ENCODE results near the gene ZBTB3. TPM values are rescaled to one million over a fixed set of nuclear protein-coding genes. Genes with fewer than 3 reads are reported as not detected.
A peak's percentile ranks its signal among the peaks of the same experiment; 100 is the strongest.

Gene ZBTB3
- total and polyA plus RNA-seq, 4 donors, result 1.5 to 6.4 (median 4.2) TPM

- Histone ChIP-seq H3K27me3 (ENCODE audit: control insufficient read depth in 4 of 4, insufficient read depth in 4 of 4, low read length in 3 of 4) (no peaks in the 10 kb centered on the region), H3K27ac (ENCODE audit: low read depth in 1 of 2, low read length in 2 of 2) (peak within 1 kb of the TSS; percentile 80 to 91), H3K9me3 (ENCODE audit: control insufficient read depth in 4 of 4, low read length in 3 of 4) (no peaks in the 10 kb centered on the region), H3K9ac (ENCODE audit: low read depth in 1 of 2, low read length in 2 of 2) (peak within 1 kb of the TSS; percentile 69 to 77), H3K4me3 (ENCODE audit: low read depth in 1 of 3, low read length in 3 of 3) (peak within 1 kb of the TSS; percentile 85 to 92 (median 89)), H3K4me1 (ENCODE audit: control insufficient read depth in 4 of 4, insufficient read depth in 4 of 4, low read length in 3 of 4) (peaks cover 2 to 46% (median 37%) of the 10 kb centered on the region in 4 donors), H3K36me3 (ENCODE audit: control insufficient read depth in 4 of 4, insufficient read depth in 3 of 4, low read depth in 1 of 4, low read length in 3 of 4) (peaks cover 0 to 14% (median 6%) of the 10 kb centered on the region in 4 donors)
- under 1% methylated on average over 88 of the region's 88 CpGs for WGBS
- DNase-seq (ENCODE audit: low spot score), result peak; percentile 98
- TF ChIP-seq HNF4G (IDR thresholded peaks at IDR 0.05), result no peak
- peak in 1 of 2 donors; percentile 8 for TF ChIP-seq HNF4A (conservative IDR thresholded peaks at IDR 0.05)
- TF ChIP-seq JUND (IDR thresholded peaks at IDR 0.05), result no peak
- no peak for TF ChIP-seq EGR1 (IDR thresholded peaks at IDR 0.05; ENCODE audit: low read depth in 2 of 2)
- peak; percentile 56 for TF ChIP-seq FOXA2 (IDR thresholded peaks at IDR 0.05)
- TF ChIP-seq GABPA (IDR thresholded peaks at IDR 0.05 in 1 of 2, conservative IDR thresholded peaks at IDR 0.05 in 1 of 2), result peak; percentile 87 to 96
- TF ChIP-seq CTCF (IDR thresholded peaks at IDR 0.05; ENCODE audit: low read depth, low read length, missing input control), result peak; percentile 32
- peak; percentile 36 to 62 for TF ChIP-seq RAD21 (IDR thresholded peaks at IDR 0.05)
- peak in 1 of 2 donors; percentile 14 for TF ChIP-seq RXRA (IDR thresholded peaks at IDR 0.05)
- no peak for TF ChIP-seq ZBTB33 (IDR thresholded peaks at IDR 0.05)
- TF ChIP-seq ATF3 (IDR thresholded peaks at IDR 0.05), result no peak
- TF ChIP-seq FOXA1 (IDR thresholded peaks at IDR 0.05), result peak; percentile 42
- TF ChIP-seq YY1 (IDR thresholded peaks at IDR 0.05), result peak; percentile 93
- peak; percentile 55 for TF ChIP-seq TAF1 (conservative IDR thresholded peaks at IDR 0.05)
- peak; percentile 59 for TF ChIP-seq MAX (IDR thresholded peaks at IDR 0.05)
- TF ChIP-seq REST (IDR thresholded peaks at IDR 0.05), result peak; percentile 82
- TF ChIP-seq SP1 (IDR thresholded peaks at IDR 0.05), result peak; percentile 68
- TF ChIP-seq NR2F2 (IDR thresholded peaks at IDR 0.05), result no peak
These were observed 33.2 kb upstream of the ZBTB3 start, which contains the start of gene TMEM179B for GRCh38 chr11:62787005-62787759. Gene TMEM179B, plus strand, starts transcription at chr11:62787402. Its CDS starts 30 bp downstream, at chr11:62787432.
